Activated naive CD4-positive, alpha-beta T cell treated with anti-CD3 and anti-CD28 coated beads, Interleukin-2, amount 50 U/mL, for 24 hours (primary cell): ENCODE measurements around the gene PTPN4.

Source experiments
- H3K27ac Mint-ChIP-seq: one replicate; pipeline ENCODE4 v1.8.0; 2021; ENCODE audit warnings: mild to moderate bottlenecking, mixed read lengths
- H3K27me3 Mint-ChIP-seq: one replicate; pipeline ENCODE4 v1.8.0; 2021; ENCODE audit warnings: mixed read lengths
- H3K36me3 Mint-ChIP-seq: one replicate; pipeline ENCODE4 v1.8.0; 2021; ENCODE audit warnings: mixed read lengths
- H3K4me1 Mint-ChIP-seq: one replicate; pipeline ENCODE4 v1.8.0; 2021; ENCODE audit warnings: mixed read lengths
- H3K4me3 Mint-ChIP-seq: one replicate; pipeline ENCODE4 v1.8.0; 2021; ENCODE audit warnings: mild to moderate bottlenecking, mixed read lengths
- H3K9me3 Mint-ChIP-seq: one replicate; pipeline ENCODE4 v1.8.0; 2021; ENCODE audit warnings: mixed read lengths

PTPN4 gene

GRCh38 chr2:119837350-119837749 is 77.6 kb downstream of the PTPN4 start:
- H3K9me3 Mint-ChIP-seq, result no peaks in the 10 kb centered on the region
- H3K27me3 Mint-ChIP-seq, result no peaks in the 10 kb centered on the region
- peaks cover 78% of the 10 kb centered on the region for H3K4me1 Mint-ChIP-seq
- H3K4me3 Mint-ChIP-seq, result no peak overlapping the region
- H3K27ac Mint-ChIP-seq, result no peak overlapping the region
- peaks cover 8% of the 10 kb centered on the region for H3K36me3 Mint-ChIP-seq

GRCh38 chr2:119837759-119838158 is 78.0 kb downstream of the PTPN4 start:
- H3K4me1 Mint-ChIP-seq, result peaks cover 78% of the 10 kb centered on the region
- H3K27ac Mint-ChIP-seq, result no peak overlapping the region
- no peak overlapping the region for H3K4me3 Mint-ChIP-seq
- H3K27me3 Mint-ChIP-seq, result no peaks in the 10 kb centered on the region
- no peaks in the 10 kb centered on the region for H3K9me3 Mint-ChIP-seq
- H3K36me3 Mint-ChIP-seq, result peaks cover 8% of the 10 kb centered on the region

GRCh38 chr2:119838179-119838578 is 78.5 kb downstream of the PTPN4 start:
- peaks cover 8% of the 10 kb centered on the region for H3K36me3 Mint-ChIP-seq
- peak overlapping the region; percentile 30 for H3K27ac Mint-ChIP-seq
- H3K9me3 Mint-ChIP-seq, result no peaks in the 10 kb centered on the region
- no peaks in the 10 kb centered on the region for H3K27me3 Mint-ChIP-seq
- H3K4me3 Mint-ChIP-seq, result peak overlapping the region; percentile 7
- peaks cover 76% of the 10 kb centered on the region for H3K4me1 Mint-ChIP-seq

- Mint-ChIP-seq H3K36me3 (peaks cover 15% of the 10 kb centered on the region), H3K9me3 (no peaks in the 10 kb centered on the region), H3K27me3 (no peaks in the 10 kb centered on the region), H3K27ac (no peak overlapping the region), H3K4me3 (no peak overlapping the region), H3K4me1 (peaks cover 70% of the 10 kb centered on the region)
Observed at GRCh38 chr2:119841550-119841949, 81.8 kb downstream of the PTPN4 start.

GRCh38 chr2:119846021-119846420 is 86.3 kb downstream of the PTPN4 start:
- Mint-ChIP-seq H3K36me3 (peaks cover 31% of the 10 kb centered on the region), H3K27ac (no peak overlapping the region), H3K4me1 (peaks cover 59% of the 10 kb centered on the region), H3K27me3 (no peaks in the 10 kb centered on the region), H3K9me3 (peaks cover 21% of the 10 kb centered on the region), H3K4me3 (no peak overlapping the region)

- H3K36me3 Mint-ChIP-seq, result peaks cover 49% of the 10 kb centered on the region
- H3K27ac Mint-ChIP-seq, result no peak overlapping the region
- peaks cover 26% of the 10 kb centered on the region for H3K9me3 Mint-ChIP-seq
- no peak overlapping the region for H3K4me3 Mint-ChIP-seq
- H3K27me3 Mint-ChIP-seq, result no peaks in the 10 kb centered on the region
- H3K4me1 Mint-ChIP-seq, result peaks cover 46% of the 10 kb centered on the region
Observed at GRCh38 chr2:119849838-119850565, 90.3 kb downstream of the PTPN4 start.

GRCh38 chr2:119852214-119852613 is 92.5 kb downstream of the PTPN4 start:
- Mint-ChIP-seq H3K27ac (no peak overlapping the region), H3K4me3 (no peak overlapping the region), H3K36me3 (peaks cover 40% of the 10 kb centered on the region), H3K9me3 (peaks cover 26% of the 10 kb centered on the region), H3K27me3 (no peaks in the 10 kb centered on the region), H3K4me1 (peaks cover 46% of the 10 kb centered on the region)

- H3K36me3 Mint-ChIP-seq, result peaks cover 37% of the 10 kb centered on the region
- no peaks in the 10 kb centered on the region for H3K27me3 Mint-ChIP-seq
- H3K9me3 Mint-ChIP-seq, result peaks cover 25% of the 10 kb centered on the region
- H3K4me1 Mint-ChIP-seq, result peaks cover 53% of the 10 kb centered on the region
- no peak overlapping the region for H3K27ac Mint-ChIP-seq
- no peak overlapping the region for H3K4me3 Mint-ChIP-seq
Observed at GRCh38 chr2:119853777-119854399, 94.2 kb downstream of the PTPN4 start.

GRCh38 chr2:119856469-119856901 is 96.8 kb downstream of the PTPN4 start:
- H3K36me3 Mint-ChIP-seq, result peaks cover 20% of the 10 kb centered on the region
- H3K27ac Mint-ChIP-seq, result no peak overlapping the region
- peaks cover 61% of the 10 kb centered on the region for H3K4me1 Mint-ChIP-seq
- H3K9me3 Mint-ChIP-seq, result peaks cover 5% of the 10 kb centered on the region
- H3K4me3 Mint-ChIP-seq, result peak overlapping the region; percentile 30
- no peaks in the 10 kb centered on the region for H3K27me3 Mint-ChIP-seq

- Mint-ChIP-seq H3K27me3 (no peaks in the 10 kb centered on the region), H3K4me1 (peaks cover 71% of the 10 kb centered on the region), H3K9me3 (peaks cover under 1% of the 10 kb centered on the region), H3K4me3 (no peak overlapping the region), H3K36me3 (peaks cover 18% of the 10 kb centered on the region), H3K27ac (no peak overlapping the region)
Observed at GRCh38 chr2:119857742-119858141, 98.0 kb downstream of the PTPN4 start.

GRCh38 chr2:119859528-119859927 is 99.8 kb downstream of the PTPN4 start:
- H3K27ac Mint-ChIP-seq, result peak overlapping the region; percentile 26
- H3K9me3 Mint-ChIP-seq, result no peaks in the 10 kb centered on the region
- H3K36me3 Mint-ChIP-seq, result peaks cover 21% of the 10 kb centered on the region
- peaks cover 82% of the 10 kb centered on the region for H3K4me1 Mint-ChIP-seq
- H3K27me3 Mint-ChIP-seq, result no peaks in the 10 kb centered on the region
- H3K4me3 Mint-ChIP-seq, result no peak overlapping the region

- H3K36me3 Mint-ChIP-seq, result peaks cover 22% of the 10 kb centered on the region
- H3K4me3 Mint-ChIP-seq, result no peak overlapping the region
- H3K4me1 Mint-ChIP-seq, result peaks cover 85% of the 10 kb centered on the region
- no peaks in the 10 kb centered on the region for H3K9me3 Mint-ChIP-seq
- no peak overlapping the region for H3K27ac Mint-ChIP-seq
- no peaks in the 10 kb centered on the region for H3K27me3 Mint-ChIP-seq
Observed at GRCh38 chr2:119860924-119861323, 101.2 kb downstream of the PTPN4 start.

GRCh38 chr2:119862127-119862889 is 102.6 kb downstream of the PTPN4 start:
- no peaks in the 10 kb centered on the region for H3K9me3 Mint-ChIP-seq
- no peak overlapping the region for H3K4me3 Mint-ChIP-seq
- H3K27me3 Mint-ChIP-seq, result no peaks in the 10 kb centered on the region
- H3K4me1 Mint-ChIP-seq, result peaks cover 88% of the 10 kb centered on the region
- H3K36me3 Mint-ChIP-seq, result peaks cover 24% of the 10 kb centered on the region
- no peak overlapping the region for H3K27ac Mint-ChIP-seq

- Mint-ChIP-seq H3K4me3 (no peak overlapping the region), H3K27me3 (no peaks in the 10 kb centered on the region), H3K36me3 (peaks cover 30% of the 10 kb centered on the region), H3K4me1 (peaks cover 87% of the 10 kb centered on the region), H3K9me3 (no peaks in the 10 kb centered on the region), H3K27ac (peak overlapping the region; percentile 21)
Observed at GRCh38 chr2:119864318-119864717, 104.6 kb downstream of the PTPN4 start.

GRCh38 chr2:119871725-119872124 is 112.0 kb downstream of the PTPN4 start:
- H3K27me3 Mint-ChIP-seq, result no peaks in the 10 kb centered on the region
- H3K4me3 Mint-ChIP-seq, result no peak overlapping the region
- H3K9me3 Mint-ChIP-seq, result peaks cover 8% of the 10 kb centered on the region
- peaks cover 32% of the 10 kb centered on the region for H3K36me3 Mint-ChIP-seq
- peaks cover 83% of the 10 kb centered on the region for H3K4me1 Mint-ChIP-seq
- no peak overlapping the region for H3K27ac Mint-ChIP-seq
